ENCODE results near the gene TPSD1. TPM values are rescaled to one million over a fixed set of nuclear protein-coding genes. Genes with fewer than 3 reads are reported as not detected.
"Not testable (repeated sequence)": the region's sequence is repeated elsewhere in the genome, so short reads cannot be mapped to it uniquely, and the experiment has no call there.

The TPSD1 gene
- total RNA-seq, 1 donor from 2014 or later, result not detected

DNA sequence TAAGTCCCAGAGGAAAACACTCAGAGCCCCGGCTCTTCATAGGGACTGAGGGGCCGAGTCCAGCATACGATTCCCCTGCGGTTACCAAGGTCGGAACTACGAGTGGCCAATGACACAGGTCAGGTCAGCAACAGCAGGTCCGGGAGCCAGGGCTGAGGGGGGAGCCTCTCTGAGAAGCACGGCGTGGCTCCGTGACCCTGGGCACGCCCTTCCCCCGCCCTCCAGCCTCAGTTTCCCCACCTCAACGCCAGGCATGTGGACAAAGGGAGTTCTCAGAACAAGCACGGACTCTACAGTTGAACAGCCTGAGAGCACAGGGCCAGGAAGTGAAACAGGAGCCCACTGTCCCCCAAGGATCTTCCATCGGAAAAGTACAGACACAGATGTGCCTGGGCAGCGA lies 25.6 kb downstream of the TPSD1 start:
- DNase-seq (ENCODE audit: low read depth in 2 of 2), result no peak

DNA sequence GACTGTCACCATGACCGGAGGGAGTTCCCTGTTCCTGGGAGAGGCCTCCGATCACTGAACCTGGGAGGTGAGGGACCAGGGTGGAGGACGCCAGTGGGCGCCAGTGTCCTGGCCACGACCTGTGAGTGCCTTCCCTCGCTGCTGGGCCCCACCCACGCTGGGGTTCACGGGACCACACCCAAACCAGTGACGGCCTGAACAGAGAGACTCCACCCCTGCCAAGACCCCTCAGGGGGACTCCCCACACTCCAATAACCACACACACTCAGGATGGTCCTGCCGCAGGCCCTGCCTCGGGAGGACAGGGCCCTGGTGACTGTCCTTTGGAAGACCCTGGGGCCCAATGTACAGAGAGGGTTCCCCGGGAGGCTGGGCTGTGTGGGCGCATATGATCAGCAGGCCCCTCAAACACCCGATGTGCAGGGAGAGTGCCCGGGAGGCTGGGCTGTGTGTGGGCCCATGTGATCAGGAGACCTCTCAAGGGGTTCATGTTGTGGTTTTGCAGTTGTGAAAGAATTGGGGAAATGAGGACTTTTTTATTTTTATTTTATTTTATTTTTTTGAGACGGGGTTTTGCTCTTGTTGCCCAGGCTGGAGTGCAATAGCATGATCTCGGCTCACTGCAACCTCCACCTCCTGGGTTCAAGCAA lies 26.6 kb downstream of the TPSD1 start:
- DNase-seq (ENCODE audit: low read depth in 2 of 2), result no peak

DNA sequence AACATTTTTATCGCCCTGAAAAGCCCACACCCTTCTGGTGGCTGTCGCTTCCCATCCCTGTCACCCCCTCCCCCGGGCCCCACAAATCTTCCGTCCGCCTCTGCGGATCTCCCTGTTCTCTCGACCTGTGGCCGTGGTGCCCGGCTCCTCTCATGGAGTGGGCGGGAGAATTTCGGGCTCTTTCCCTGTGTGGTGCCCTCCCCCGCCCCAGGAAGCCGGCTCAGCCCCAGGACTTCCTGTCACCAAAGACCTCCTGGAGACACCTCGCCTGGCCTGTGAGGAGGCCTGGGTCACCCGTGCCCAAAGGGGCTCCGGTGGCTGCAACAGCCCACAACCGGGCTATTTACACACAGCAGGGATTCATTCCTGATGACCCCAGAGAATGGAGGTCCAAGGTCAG lies 27.4 kb downstream of the TPSD1 start:
- no peak for DNase-seq (ENCODE audit: low read depth in 2 of 2)

DNA sequence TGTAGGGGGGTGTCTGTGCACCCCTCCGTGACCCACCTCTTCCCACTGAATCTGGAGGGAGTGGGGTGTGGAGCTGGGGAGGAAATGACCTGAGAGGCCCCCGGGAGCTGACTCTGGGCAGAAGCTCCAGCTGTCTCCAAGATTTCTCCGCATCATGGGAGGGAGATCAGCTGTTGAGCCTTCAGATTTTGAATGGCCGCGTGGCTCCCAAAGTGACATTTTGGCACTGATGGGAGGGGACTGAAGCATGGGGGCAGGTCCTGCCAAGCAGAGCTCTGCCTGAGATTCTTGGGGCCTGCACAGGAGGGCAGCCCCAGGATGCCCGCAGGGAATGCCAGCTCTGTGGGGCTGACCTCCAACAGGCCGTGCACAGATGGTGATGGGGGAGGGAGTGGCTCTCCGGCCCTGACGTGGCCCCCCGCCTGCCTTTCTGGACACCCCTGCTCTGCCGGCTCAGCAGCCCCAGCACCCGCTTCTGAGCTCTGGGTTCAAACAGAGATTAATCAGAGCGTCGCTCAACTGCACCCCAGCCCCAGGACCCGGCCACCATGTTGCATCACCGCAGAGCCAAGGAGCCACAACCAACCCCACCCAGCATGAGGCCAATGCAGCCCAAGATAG lies 28.2 kb downstream of the TPSD1 start:
- no peak for DNase-seq (ENCODE audit: low read depth in 2 of 2)

DNA sequence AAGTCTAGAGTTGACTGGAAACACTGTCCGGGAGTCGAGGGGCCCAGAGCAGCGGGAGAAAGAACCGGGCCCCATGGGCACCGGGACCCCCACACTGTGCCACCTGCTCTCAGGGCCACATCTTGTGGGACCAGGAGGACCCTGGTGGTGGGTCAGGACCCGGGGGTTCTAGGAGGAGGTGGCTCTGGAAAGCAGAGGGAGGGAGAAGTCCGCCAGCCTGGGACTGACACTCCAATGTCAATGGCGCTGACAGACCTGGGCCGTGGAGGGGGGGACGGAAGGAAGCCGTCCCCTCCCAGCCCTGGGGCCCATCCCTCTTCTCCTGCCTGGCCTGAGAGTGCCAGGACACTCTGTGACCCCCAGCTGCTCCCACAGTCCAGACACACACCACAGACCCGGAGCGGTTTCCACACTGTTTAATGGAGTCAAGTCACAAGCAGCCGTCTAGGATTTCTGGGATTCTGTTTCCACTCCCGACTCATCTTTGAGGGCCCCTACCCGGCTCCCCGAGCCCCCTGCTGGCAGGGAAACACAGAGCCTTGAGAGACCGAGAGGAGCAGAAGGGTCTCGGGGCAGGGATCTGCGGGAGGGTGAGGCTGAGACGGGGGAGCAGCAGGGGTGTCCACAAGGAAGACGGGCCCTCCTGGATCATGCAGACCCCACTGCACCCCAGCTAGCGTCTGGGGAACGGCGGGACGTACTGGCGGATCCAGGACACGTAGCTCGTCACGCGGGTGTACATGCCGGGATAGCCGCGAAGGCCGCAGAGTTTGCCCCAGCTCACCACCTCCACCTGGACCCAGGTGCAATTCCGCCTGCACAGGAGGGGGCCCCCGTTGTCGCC lies 30.0 kb downstream of the TPSD1 start:
- DNase-seq (ENCODE audit: low read depth in 2 of 2), result no peak

DNA sequence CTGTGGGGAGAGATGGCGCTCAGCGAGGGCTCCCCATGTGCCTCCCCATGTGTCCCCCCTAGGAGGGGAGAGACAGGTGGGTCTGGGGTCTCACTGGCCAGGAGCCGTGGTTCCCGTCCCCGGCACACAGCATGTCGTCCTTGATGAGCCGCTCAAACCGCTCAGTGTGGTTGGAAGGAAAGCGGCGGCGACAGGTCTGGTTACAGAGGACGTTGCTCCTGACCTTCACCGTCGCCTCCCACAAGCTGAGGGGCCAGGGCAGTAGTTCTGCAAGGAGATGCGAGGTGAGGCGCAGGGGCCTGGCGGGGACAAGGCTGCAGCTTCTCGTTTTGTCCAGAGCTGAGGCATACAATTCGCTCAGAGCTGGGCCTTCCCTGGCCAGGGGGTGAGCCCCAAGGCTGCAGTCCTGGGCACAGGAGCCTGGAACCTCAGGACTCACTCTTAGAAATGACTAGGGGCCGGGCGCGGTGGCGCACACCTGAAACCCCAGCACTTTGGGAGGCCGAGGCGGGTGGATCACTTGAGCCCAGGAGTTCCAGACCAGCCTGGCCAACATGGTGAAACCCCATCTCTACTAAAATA lies 30.7 kb downstream of the TPSD1 start:
- DNase-seq (ENCODE audit: low read depth in 2 of 2), result no peak

DNA sequence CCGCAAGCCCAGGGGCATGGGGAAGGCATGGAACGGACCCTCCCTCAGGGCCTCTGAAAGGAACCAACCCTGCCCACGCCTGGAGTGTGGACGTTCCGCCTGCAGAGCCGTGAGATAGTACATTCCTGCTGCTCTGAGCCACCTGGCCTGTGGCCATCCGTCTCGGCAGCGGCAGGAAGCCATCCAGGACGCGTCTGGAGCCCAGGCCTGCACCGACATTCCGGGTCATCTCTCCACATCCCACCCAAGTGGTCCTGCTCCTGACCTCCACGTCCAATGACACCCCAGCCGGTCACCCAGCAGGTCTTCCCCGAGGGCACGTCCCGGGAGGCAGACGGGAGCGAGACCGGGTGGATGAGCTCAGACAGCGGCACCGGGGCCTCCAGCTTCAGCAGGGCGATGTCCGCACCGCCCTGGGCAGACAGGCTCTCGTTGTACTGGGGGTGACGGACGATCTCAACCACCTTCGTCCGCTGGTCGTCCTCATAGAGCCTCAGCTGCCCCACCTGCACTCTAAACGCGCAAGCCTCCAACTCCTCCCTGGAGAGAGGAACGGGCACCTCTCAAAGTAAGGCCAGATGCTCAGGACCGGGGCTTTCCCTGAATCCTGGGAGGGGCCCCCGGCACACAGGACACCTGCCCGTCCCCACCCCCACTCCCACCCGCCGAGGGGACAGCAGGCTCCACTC lies 32.3 kb downstream of the TPSD1 start:
- peak; percentile 49 to 61 for DNase-seq (ENCODE audit: low read depth in 2 of 2)

DNA sequence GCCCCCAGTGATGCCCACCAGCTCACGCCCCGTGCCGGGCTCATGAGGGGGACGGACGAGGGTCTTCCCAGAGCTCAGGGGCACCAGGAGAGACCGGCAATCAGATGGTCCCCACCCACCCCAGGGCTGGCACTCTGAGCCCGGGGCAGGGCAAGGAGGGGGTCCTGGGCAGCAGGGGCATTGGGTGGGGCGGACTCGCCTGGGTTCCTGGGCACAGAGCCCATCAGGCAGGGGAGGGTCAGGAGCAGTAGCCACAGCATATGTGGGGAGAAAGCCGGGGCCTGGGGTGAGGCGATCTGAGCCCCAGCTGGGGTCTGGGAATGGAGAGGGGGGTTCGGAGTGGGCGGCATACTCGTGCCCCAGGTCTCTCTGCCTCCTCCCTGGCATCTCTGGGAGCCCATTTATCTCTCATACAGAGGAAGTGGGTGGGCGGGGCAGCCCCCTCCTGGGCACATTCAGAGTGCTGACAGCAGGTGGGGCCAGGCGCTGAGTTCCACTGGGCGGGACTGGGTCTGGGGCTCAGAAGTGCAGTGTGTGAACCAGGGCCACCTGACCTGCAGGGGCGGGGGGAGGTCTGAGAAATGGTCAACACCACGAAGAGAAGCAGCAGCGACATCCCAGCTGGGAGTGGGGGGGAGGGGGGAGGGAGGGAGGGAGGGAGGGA lies 33.1 kb downstream of the TPSD1 start:
- DNase-seq (ENCODE audit: low read depth in 2 of 2), result no peak

DNA sequence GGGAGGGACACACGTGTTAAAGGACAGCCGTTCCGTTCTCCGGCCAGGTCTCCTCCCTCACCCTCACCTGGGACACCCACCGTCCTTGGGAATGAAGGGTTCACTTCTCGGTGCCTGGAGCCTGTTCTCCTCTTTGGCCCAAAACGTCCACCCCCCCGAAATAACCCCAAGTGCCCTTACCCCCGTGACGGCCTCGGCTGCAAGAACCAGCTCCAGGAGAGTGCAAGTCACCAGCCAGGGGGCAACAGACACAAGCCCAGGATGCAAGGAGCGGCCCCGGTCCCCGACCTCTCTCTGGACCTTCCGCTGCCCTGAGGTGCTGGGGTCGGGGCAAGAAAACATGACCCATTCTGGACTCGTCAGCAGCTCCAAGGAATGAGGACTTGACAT lies 33.6 kb downstream of the TPSD1 start:
- DNase-seq (ENCODE audit: low read depth in 2 of 2), result no peak

DNA sequence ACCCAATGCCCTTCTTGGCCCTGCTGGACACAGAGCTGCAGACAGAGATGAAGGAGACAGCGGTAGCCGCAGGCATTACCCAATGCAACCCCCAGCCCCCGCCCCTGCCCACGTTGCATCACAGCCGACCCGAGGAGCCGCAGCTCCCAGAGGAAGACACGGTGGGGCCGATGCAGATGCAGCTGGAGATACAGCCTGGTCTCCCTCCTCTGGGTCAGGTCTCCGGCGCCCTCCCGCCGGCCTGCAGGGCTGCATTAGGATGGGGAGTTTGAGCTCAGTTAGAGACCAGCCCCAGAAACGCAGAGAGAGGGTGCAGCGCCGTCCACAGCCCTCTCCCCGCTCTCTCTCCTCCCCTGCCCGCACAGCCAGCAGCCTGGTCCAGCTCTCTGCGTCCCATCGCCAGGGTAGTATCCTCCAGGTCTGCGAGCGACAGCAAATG lies 34.2 kb downstream of the TPSD1 start:
- no peak for DNase-seq (ENCODE audit: low read depth in 2 of 2)

DNA sequence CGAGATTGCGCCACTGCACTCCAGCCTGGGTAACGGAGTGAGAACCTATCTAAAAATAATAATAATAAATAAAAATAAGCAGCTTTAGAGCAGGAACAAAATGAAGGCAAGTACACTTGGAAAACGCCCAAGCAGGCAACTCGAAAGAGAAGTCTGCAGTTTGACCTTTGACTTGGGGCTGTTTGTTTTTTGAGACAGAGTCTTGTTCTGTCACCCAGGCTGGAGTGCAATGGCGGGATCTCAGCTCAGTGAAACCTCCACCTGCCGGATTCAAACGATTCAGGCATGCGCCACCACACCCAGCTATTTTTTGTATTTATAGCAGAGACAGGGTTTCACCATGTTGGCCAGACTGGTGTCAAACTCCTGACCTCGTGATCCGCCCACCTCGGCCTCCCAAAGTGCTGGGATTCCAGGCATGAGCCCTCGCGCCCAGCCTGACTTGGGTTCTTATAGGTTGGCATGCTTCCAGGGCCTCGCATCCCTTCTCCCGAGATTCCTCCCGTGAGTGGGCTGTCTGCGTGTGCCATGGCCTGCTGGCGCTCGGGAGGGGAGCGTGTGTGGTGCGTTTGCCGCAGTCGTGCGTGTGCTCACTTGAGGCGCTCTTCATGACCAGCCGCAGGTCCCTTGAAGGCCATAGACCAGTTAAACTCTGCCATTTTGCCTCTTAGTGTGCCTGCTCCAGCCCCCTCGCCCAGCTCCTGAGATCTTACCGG lies 35.1 kb downstream of the TPSD1 start:
- peak; percentile 9 to 68 for DNase-seq (ENCODE audit: low read depth in 2 of 2)

DNA sequence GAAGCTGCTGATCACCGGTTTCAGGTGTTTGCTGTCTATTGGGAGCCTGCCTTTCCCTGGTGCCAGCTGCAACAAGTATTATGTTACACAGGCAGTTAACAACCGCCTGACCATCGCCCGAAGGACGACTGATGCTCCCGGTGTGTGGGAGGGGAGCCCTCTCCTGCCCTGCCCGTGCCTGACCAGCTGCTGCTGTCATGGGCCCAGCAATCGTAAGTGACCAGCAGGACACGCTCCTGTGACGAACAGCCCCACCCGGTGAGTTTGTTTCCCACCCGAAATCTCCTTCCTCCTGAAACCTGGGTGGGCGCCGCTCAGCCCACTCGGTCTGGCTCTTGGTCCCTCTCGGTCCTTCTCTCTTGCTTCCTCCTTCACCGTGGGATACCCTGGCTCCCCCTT lies 35.7 kb downstream of the TPSD1 start:
- DNase-seq (ENCODE audit: low read depth in 2 of 2), result no peak

DNA sequence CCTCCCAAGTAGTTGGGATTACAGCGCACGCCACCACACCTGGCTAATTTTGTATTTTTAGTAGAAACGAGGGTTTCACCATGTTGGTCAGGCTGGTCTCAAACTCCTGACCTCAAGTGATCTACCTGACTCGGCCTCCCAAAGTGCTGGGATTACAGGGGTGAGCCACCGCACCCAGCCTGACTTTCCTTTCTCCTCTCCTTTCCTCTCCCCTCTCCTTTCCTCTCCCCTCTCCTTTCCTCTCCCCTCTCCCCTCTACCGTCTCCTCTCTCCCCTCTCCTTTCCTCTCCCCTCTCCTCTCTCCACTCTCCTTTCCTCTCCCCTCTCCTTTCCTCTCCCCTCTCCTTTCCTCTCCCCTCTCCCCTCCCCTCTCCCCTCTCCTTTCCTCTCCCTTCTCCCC lies 36.3 kb downstream of the TPSD1 start:
- not testable (repeated sequence) for DNase-seq (ENCODE audit: low read depth in 2 of 2)

DNA sequence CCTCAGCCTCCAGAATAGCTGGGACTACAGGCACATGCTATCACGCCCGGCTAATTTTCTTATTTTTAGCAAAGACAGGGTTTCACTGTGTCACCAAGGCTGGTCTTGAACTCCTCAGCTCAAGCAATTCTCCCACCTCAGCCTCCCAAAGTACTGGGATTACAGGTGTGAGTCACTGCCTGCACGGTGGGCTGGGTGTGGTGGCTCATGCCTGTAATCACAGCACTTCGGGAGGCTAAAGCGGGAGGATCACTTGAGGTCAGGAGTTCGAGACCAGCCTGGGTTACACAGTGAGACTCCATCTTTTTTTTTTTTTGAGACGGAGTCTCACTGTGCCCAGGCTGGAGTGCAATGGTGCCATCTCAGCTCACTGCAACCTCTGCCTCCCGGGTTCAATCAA lies 36.9 kb downstream of the TPSD1 start:
- DNase-seq (ENCODE audit: low read depth in 2 of 2), result not testable (repeated sequence)

DNA sequence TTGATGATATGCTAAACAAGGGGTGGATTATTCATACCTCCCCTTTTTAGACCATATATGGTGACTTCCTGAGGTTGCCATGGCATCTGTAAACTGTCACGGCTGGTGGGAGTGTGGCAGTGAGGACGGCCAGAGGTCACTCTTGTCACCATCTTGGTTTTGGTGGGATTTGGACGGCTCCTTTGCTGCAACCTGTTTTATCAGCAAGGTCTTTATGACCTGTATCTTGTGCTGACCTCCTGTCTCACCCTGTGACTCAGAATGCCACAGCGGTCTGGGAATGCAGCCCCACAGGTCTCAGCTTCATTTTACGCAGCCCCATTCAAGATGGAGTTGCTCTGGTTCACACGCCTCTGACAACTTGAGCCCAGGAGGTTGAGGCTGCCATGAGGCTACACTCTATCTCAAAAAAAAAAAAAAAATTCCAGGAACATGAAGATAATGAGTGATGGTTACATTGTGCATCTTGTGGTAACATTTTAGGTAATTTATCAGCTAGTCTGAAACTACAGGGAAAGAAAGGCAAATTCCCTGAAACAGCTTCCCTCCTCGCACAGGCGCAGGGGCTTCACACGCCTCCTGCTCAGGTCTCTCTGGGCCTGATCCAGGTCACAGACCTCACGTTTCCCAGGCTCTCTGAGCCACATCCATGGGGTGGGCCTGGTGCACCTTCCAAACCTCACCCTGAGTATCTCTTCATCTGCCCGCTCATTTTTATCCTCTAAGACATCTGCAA lies 38.2 kb downstream of the TPSD1 start:
- DNase-seq (ENCODE audit: low read depth in 2 of 2), result no peak

DNA sequence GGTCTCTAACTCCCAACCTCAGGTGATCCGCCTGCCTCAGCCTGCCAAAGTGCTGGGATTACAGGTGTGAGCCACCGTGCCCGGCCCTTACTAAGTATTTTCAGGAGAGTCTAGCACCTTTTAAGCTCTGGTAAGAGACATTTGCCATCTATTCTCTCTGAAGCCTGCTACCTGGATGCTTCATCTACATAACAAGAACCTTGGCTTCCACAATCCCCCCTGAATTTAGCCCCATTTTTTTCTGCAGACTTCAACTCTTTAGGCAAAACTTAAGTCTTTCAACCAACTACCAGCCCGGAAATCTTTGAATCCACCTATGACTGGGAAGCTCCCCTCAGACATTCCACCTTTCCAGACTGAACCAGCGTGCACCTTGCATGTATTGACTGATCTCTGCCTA lies 39.6 kb downstream of the TPSD1 start:
- DNase-seq (ENCODE audit: low read depth in 2 of 2), result no peak

DNA sequence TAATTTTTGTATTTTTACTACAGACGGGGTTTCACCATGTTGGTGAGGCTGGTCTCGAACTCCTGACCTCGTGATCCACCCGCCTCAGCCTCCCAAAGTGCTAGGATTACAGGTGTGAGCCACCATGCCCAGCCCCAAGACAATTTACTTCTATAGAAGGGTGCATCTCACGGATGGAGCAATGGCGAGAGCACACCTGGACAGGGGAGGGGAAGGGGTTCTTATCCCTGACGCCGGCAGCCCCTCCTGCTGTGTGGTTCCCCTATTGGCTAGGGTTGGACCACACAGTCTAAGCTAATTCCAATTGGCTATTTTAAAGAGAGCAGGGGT lies 40.8 kb downstream of the TPSD1 start:
- not testable (repeated sequence) for DNase-seq (ENCODE audit: low read depth in 2 of 2)

DNA sequence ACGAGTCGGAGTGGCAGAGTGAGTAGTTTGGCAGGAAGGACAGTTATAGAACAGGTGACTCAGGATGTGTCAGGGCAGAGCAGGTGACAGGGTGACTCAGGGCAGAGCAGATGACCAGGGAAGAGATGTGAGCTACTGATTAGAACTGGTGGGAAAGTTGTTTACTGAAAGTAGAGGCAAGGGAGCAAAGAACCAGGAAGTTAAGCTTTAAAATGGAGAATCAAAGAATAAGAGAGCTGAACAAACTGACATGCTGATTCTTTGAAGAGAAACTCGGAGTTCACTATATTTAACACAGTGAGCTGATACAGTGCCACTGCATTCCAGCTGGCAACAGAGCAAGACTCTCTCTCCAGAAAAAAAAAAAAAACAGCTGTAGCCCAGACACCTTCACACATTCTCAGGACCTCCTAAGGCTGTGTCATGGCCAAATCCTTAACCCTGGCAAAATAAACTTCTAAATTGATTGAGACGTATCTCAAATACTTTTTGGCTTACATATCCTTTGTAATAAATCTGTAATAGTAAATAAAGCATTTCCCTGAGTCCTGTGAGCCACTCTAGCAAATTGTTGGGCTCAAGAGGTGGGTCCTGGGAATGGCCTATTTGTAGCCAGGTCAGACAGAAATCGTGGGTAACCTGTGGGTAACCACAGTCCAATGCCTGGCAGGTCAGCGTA lies 41.3 kb downstream of the TPSD1 start:
- peak; percentile 53 to 76 for DNase-seq (ENCODE audit: low read depth in 2 of 2)

DNA sequence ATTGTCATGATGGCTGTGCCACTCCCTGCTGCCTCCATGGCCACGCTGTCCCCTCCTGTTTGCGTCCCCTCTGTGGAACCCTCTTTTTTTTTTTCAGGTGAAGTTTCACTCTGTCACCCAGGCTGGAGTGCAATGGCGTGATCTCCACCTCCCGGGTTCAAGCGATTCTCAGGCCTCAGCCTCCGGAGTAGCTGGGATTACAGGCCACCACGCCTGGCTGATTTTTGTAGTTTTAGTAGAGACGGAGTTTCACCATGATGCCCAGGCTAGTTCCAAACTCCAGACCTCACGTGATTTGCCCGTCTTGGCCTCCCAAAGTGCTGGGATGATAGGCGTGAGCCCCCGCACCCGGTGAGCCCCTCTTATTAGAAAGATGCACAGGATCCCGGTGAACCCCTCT lies 42.5 kb downstream of the TPSD1 start:
- no peak for DNase-seq (ENCODE audit: low read depth in 2 of 2)

Measured in dermis microvascular lymphatic vessel endothelial cell (primary cell).